Heart left ventricle (tissue), 16 donors: ENCODE results near the gene AGT. TPM values are rescaled to one million over a fixed set of nuclear protein-coding genes. Genes with fewer than 3 reads are reported as not detected.

Experiments used
- ATAC-seq, 4 donors: fragments of 200-7000 bp; cut with Tn5 transposase; one replicate each; pipeline ENCODE4 v1.9.1; 2020 to 2022; ENCODE audit warnings: moderate library complexity in 4 of 4, mild to moderate bottlenecking in 3 of 4, moderate number of reproducible peaks in 1 of 4
- DNase-seq, 5 donors: peaks; one replicate each; pipeline ENCODE4 v3.0.0-alpha.2; 2020
- H3K27ac ChIP-seq, 12 donors: fragments of 200-600 bp; sonication (generic) in 4 of 12; one replicate each; pipeline versions ENCODE4 v1.5.0 to v1.8.0; 2016 to 2022; ENCODE audit warnings: mild to moderate bottlenecking in 2 of 12
- H3K27me3 ChIP-seq, 9 donors: fragments of 200-600 bp; sonication (generic) in 2 of 9; one replicate each; pipeline versions ENCODE4 v1.5.1 to v1.8.0; 2016 to 2022; ENCODE audit warnings: mild to moderate bottlenecking in 3 of 9
- H3K36me3 ChIP-seq, 9 donors: fragments of 200-600 bp; sonication (generic) in 2 of 9; one replicate each; pipeline versions ENCODE4 v1.5.0 to v1.8.0; 2018 to 2022; ENCODE audit warnings: mild to moderate bottlenecking in 2 of 9
- H3K4me1 ChIP-seq, 12 donors: fragments of 200-600 bp; sonication (generic) in 4 of 12; one replicate each; pipeline versions ENCODE4 v1.5.0 to v1.8.0; 2016 to 2022; ENCODE audit warnings: mild to moderate bottlenecking in 3 of 12
- H3K4me3 ChIP-seq, 12 donors: fragments of 200-600 bp; sonication (generic) in 4 of 12; one replicate each; pipeline versions ENCODE4 v1.5.0 to v1.8.0; 2017 to 2022; ENCODE audit warnings: mild to moderate bottlenecking in 9 of 12, moderate library complexity in 4 of 12
- H3K9me3 ChIP-seq, 12 donors: fragments of 200-600 bp; sonication (generic) in 4 of 12; one replicate each; pipeline versions ENCODE4 v1.5.0 to v1.8.0; 2016 to 2022; ENCODE audit warnings: mild to moderate bottlenecking in 1 of 12
- CTCF ChIP-seq, 12 donors: fragments of 200-600 bp; sonication (generic) in 4 of 12; IDR thresholded peaks; one replicate each; pipeline versions ENCODE4 v1.5.0 to v1.8.0; 2018 to 2022; ENCODE audit warnings: antibody characterized with exemption in 12 of 12, mild to moderate bottlenecking in 5 of 12
- POLR2A ChIP-seq, 2 donors: fragments of 450-650 bp; IDR thresholded peaks; one replicate each; pipeline ENCODE4 v1.6.1; 2017; ENCODE audit warnings: antibody characterized with exemption in 2 of 2, mild to moderate bottlenecking in 2 of 2, moderate library complexity in 2 of 2
- WGBS, 4 donors: extraction: QIAGEN DNeasy Blood & Tissue Kit in 2 of 4; methylation state at CpG; one replicate each; pipeline versions ENCODE4 v1.1.5 to v1.1.7; 2013 to 2018; 5-methylcytosine and 5-hydroxymethylcytosine counted together
- intact Hi-C, 10 donors: fragments of 100-400 bp; cut with DNase I; formaldehyde crosslinking; loops; one replicate each; pipeline versions ENCODE4 v1.11.1 to v1.14.2; 2022
- polyA plus RNA-seq, 2 donors: library from polyadenylated mRNA; stranded (reverse); fragments of 200-250 nt; gene quantifications; one replicate each; pipeline ENCODE4 v1.2.3, GENCODE V29; 2013
- total RNA-seq, 9 donors: library from RNA; depleted of rRNA in 2 of 9; stranded (reverse); fragments of >200 nt in 2 of 9; fragmentation: NEBNext Ultra II Directional in 3 of 9; extraction: Animal tissue kit (Norgen Biotek cat#: 25700) in 3 of 9; gene quantifications; one replicate each; pipeline versions ENCODE4 v1.1.0 to v1.2.4, GENCODE V29; 2016 to 2023
- donor health status: ischemic (EF 13 %, LVEDD 7.1; RV severe dilation, severe dysfunction).
- donor health status: healthy with polysubstance abuse.
- donor health status: DM: no; HTN: yes; CAD: no.
- donor health status: DM: no; HTN: no; CAD: no.
- donor health status: ischemic (EF 25% LVEDD 6.9; RV normal size, moderate dysfunction).
- donor health status: ischemic (EF 25% LVEDD 5.7; RV mildly dilated, moderate dysfunction).
- donor health status: healthy.
- donor health status: DM: yes; HTN: yes; CAD: no.
- donor health status: ischemic (EF 35%, LVEDD 5.7; RV mildly dilated, moderate dysfunction).
- donor health status: nonischemic (EF 11% LVEDD 7.7; RV severe dilation, severe dysfunction).
- donor health status: DM: yes; HTN: yes; CAD: no.
- donor health status: PGD.
- donor health status: ischemic (EF 29% LVEDD 5.4; RV normal size, mild dysfunction).
- donor health status: nonischemic (EF 23%, LVEDD 6.1; RV moderate dilation, normal function).

Gene AGT
- total and polyA plus RNA-seq, 11 donors: 37.1 to 182 (median 69.8) TPM

DNA sequence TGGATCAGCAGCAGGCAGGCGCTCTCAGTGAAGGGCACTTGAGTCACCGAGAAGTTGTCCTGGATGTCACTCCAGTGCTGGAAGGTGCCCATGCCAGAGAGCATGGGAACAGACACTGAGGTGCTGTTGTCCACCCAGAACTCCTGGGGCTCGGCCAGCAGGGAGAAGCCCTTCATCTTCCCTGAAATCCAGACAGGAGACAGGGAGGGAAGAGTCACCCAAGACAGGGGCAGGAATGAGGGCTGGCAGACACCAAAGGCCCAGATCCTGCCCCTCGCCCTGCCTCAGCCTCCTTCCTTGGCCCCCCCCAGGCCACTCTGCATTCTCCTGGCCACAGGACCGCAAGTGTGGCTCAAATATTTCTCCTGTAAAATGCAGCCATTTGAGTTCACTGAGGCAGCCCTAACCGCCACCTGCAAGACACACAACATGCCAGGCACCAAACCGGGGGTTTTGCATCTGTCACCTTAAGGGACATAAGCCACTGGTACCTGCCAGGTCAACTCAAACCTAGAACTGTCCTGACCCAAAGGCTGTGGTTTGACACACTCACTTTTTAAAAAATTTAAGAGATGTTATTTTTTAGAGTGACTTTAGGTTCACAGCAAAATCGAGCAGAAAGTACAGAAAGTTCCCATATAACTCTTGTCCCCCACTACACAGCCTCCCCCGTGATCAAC, 7.8 kb downstream of the AGT start:
- Histone ChIP-seq H3K27ac (no peak overlapping the region), H3K36me3 (peaks cover 0 to 59% (median 25%) of the 10 kb centered on the region in 9 donors), H3K4me1 (peaks cover 0 to 20% (median 0%) of the 10 kb centered on the region in 12 donors), H3K4me3 (no peak overlapping the region), H3K27me3 (no peaks in the 10 kb centered on the region), H3K9me3 (no peaks in the 10 kb centered on the region)
- intact Hi-C loops: no loop called here
- no peak for ATAC-seq
- TF ChIP-seq POLR2A (IDR thresholded peaks at IDR 0.05) (no peak), CTCF (IDR thresholded peaks at IDR 0.05) (no peak)
- DNase-seq: no peak
- 82 to 91% (median 86%) methylated on average over 8 to 9 of the region's 9 CpGs for WGBS, 4 donors

DNA sequence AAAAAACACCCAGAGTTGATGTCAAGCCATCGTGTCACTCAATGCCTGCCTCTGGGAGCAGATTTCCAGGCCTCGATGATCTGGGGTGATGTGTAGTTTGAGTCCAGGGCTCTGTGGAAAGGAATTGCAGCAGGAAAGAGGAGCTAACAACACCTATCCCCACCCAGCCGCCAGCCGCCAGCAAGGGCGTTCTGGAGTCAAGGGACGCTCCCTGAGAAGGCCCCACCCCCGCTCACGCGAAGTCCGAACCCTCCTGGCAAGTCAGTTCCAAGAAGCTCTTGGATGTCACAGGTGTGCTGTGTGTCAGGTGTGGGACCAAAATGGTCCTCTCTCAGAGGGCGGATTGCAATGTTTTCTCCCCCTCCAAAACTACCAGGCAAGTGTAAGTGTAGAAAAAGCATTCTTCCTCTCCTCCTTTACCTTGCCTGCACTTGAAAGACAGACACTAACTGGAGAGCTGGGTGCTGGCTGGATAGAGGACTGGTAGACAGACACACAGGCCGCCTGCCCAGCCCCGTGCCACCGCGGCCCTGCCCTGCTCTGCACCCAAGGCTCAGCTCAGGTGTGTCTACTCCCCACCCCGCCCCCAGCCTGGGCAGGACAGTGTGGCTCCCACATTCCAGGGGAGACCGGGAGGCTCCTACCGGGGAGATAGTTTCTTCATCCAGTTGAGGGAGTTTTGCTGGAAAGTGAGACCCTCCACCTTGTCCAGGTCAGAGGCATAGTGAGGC, 8.5 kb downstream of the AGT start:
- H3K9me3 ChIP-seq: no peaks in the 10 kb centered on the region
- peaks cover 0 to 57% (median 25%) of the 10 kb centered on the region in 9 donors for H3K36me3 ChIP-seq
- intact Hi-C loops: no loop called here
- no peak overlapping the region for H3K4me3 ChIP-seq
- no peak for DNase-seq
- no peak for TF ChIP-seq CTCF (IDR thresholded peaks at IDR 0.05)
- no peak for TF ChIP-seq POLR2A (IDR thresholded peaks at IDR 0.05)
- 86 to 92% (median 90%) methylated on average over 18 of the region's 18 CpGs for WGBS, 4 donors
- no peaks in the 10 kb centered on the region for H3K27me3 ChIP-seq
- no peak for ATAC-seq
- H3K27ac ChIP-seq: no peak overlapping the region
- peaks cover 0 to 16% (median 0%) of the 10 kb centered on the region in 12 donors for H3K4me1 ChIP-seq

- H3K4me3 ChIP-seq: no peak overlapping the region
- no peak for TF ChIP-seq POLR2A (IDR thresholded peaks at IDR 0.05)
- no peak for TF ChIP-seq CTCF (IDR thresholded peaks at IDR 0.05)
- H3K27me3 ChIP-seq: no peaks in the 10 kb centered on the region
- no peak for ATAC-seq
- DNase-seq: no peak
- no peaks in the 10 kb centered on the region for H3K9me3 ChIP-seq
- WGBS, 4 donors: 87 to 92% (median 91%) methylated on average over 7 of the region's 7 CpGs
- intact Hi-C loops: no loop called here
- H3K4me1 ChIP-seq: peaks cover 0 to 16% (median 0%) of the 10 kb centered on the region in 12 donors
- peaks cover 0 to 51% (median 24%) of the 10 kb centered on the region in 9 donors for H3K36me3 ChIP-seq
- H3K27ac ChIP-seq: no peak overlapping the region
These were observed 9.1 kb downstream of the AGT start for GRCh38 chr1:230704830-230705229.

DNA sequence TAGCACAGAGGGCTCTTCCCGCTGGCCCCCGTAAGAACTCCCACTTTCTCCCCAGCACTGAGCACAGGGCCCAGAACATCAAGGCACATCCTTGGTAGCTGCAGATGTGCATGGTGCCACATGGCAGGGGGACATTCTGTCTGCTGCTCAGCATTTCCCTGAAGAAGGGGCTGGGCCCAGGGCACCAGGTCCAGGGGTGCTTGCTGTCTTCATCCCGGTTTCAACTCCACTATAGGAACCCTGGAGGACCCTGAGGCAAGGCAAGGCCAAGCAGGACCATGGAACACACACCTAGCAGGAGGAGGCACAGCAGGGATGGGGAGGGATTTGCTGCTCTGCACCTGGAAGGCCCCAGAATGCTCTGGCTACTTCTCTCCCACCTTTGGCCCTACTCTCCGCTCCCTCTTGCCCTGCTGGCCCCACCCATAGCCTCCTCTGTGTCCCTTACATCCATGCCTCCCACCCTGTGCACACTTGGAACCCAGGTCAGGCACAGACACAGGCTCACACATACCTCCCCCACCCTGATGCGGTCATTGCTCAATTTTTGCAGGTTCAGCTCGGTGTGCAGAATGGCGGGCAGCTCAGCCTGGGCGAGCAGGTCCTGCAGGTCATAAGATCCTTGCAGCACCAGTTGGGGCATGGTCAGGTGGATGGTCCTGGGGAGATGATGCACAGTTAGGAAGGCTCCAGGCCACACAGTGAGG, 10.1 kb downstream of the AGT start:
- no peak overlapping the region for H3K27ac ChIP-seq
- no peaks in the 10 kb centered on the region for H3K27me3 ChIP-seq
- H3K4me1 ChIP-seq: peaks cover 0 to 7% (median 0%) of the 10 kb centered on the region in 12 donors
- DNase-seq (no peak), ATAC-seq (no peak)
- 95 to 97% (median 96%) methylated on average over 6 to 8 of the region's 8 CpGs for WGBS, 4 donors
- intact Hi-C loops: no loop called here
- H3K36me3 ChIP-seq: peaks cover 0 to 41% (median 20%) of the 10 kb centered on the region in 9 donors
- TF ChIP-seq POLR2A (IDR thresholded peaks at IDR 0.05) (no peak), CTCF (IDR thresholded peaks at IDR 0.05) (no peak)
- H3K4me3 ChIP-seq: no peak overlapping the region
- no peaks in the 10 kb centered on the region for H3K9me3 ChIP-seq
